ENCODE data around the gene STIM1. TPM values are rescaled to one million over a fixed set of nuclear protein-coding genes. Genes with fewer than 3 reads are reported as not detected.

STIM1 gene
- total RNA-seq, 1 donor from 2014 or later = 16.5 TPM

- no peak for TF ChIP-seq CTCF (conservative IDR thresholded peaks at IDR 0.05; ENCODE audit: low read depth, low read length)
- no peak for DNase-seq (ENCODE audit: low read depth)
- no peak overlapping the region for H3K4me3 ChIP-seq (ENCODE audit: low read depth, low read length)
These were observed 47.0 kb downstream of the STIM1 start for GRCh38 chr11:3902441-3902840.

- DNase-seq (ENCODE audit: low read depth) = no peak
- H3K4me3 ChIP-seq (ENCODE audit: low read depth, low read length) = no peak overlapping the region
- TF ChIP-seq CTCF (conservative IDR thresholded peaks at IDR 0.05; ENCODE audit: low read depth, low read length) = no peak
These were observed 47.9 kb downstream of the STIM1 start for GRCh38 chr11:3903207-3903896.

GRCh38 chr11:3904228-3904627, 48.8 kb downstream of the STIM1 start:
- no peak for DNase-seq (ENCODE audit: low read depth)
- H3K4me3 ChIP-seq (ENCODE audit: low read depth, low read length) = no peak overlapping the region
- no peak for TF ChIP-seq CTCF (conservative IDR thresholded peaks at IDR 0.05; ENCODE audit: low read depth, low read length)

GRCh38 chr11:3905080-3905953, 49.9 kb downstream of the STIM1 start:
- TF ChIP-seq CTCF (conservative IDR thresholded peaks at IDR 0.05; ENCODE audit: low read depth, low read length) = no peak
- H3K4me3 ChIP-seq (ENCODE audit: low read depth, low read length) = no peak overlapping the region
- peak; percentile 96 for DNase-seq (ENCODE audit: low read depth)

- DNase-seq (ENCODE audit: low read depth) = no peak
- no peak for TF ChIP-seq CTCF (conservative IDR thresholded peaks at IDR 0.05; ENCODE audit: low read depth, low read length)
- no peak overlapping the region for H3K4me3 ChIP-seq (ENCODE audit: low read depth, low read length)
These were observed 50.7 kb downstream of the STIM1 start for GRCh38 chr11:3906166-3906565.

GRCh38 chr11:3907590-3907989, 52.1 kb downstream of the STIM1 start:
- H3K4me3 ChIP-seq (ENCODE audit: low read depth, low read length) = no peak overlapping the region
- no peak for DNase-seq (ENCODE audit: low read depth)
- TF ChIP-seq CTCF (conservative IDR thresholded peaks at IDR 0.05; ENCODE audit: low read depth, low read length) = no peak
